ENCODE results near the gene SETDB1.
"Not testable (repeated sequence)": the region's sequence is repeated elsewhere in the genome, so short reads cannot be mapped to it uniquely, and the experiment has no call there.

SETDB1 gene

GRCh38 chr1:150928286-150928685, 2.1 kb downstream of the SETDB1 start:
- peak; percentile 10 for DNase-seq (ENCODE audit: low read depth)
- no peak overlapping the region for H3K4me3 ChIP-seq (ENCODE audit: control insufficient read depth, low read depth, low read length)
- no peak for TF ChIP-seq CTCF (conservative IDR thresholded peaks at IDR 0.05; ENCODE audit: control insufficient read depth, insufficient read depth, low read depth, low read length)

GRCh38 chr1:150928775-150929174, 2.6 kb downstream of the SETDB1 start:
- not testable (repeated sequence) for DNase-seq (ENCODE audit: low read depth); H3K4me3 ChIP-seq (ENCODE audit: control insufficient read depth, low read depth, low read length)

GRCh38 chr1:150931773-150932172, 5.6 kb downstream of the SETDB1 start:
- no peak for TF ChIP-seq CTCF (conservative IDR thresholded peaks at IDR 0.05; ENCODE audit: control insufficient read depth, insufficient read depth, low read depth, low read length)
- peak; percentile 38 for DNase-seq (ENCODE audit: low read depth)
- no peak overlapping the region for H3K4me3 ChIP-seq (ENCODE audit: control insufficient read depth, low read depth, low read length)

GRCh38 chr1:150944856-150945255, 18.7 kb downstream of the SETDB1 start:
- H3K4me3 ChIP-seq (ENCODE audit: control insufficient read depth, low read depth, low read length): no peak overlapping the region
- TF ChIP-seq CTCF (conservative IDR thresholded peaks at IDR 0.05; ENCODE audit: control insufficient read depth, insufficient read depth, low read depth, low read length): no peak
- DNase-seq (ENCODE audit: low read depth): no peak

GRCh38 chr1:150954708-150955107, 28.5 kb downstream of the SETDB1 start:
- no peak for TF ChIP-seq CTCF (conservative IDR thresholded peaks at IDR 0.05; ENCODE audit: control insufficient read depth, insufficient read depth, low read depth, low read length)
- DNase-seq (ENCODE audit: low read depth): no peak
- H3K4me3 ChIP-seq (ENCODE audit: control insufficient read depth, low read depth, low read length): no peak overlapping the region

- no peak for TF ChIP-seq CTCF (conservative IDR thresholded peaks at IDR 0.05; ENCODE audit: control insufficient read depth, insufficient read depth, low read depth, low read length)
- H3K4me3 ChIP-seq (ENCODE audit: control insufficient read depth, low read depth, low read length): no peak overlapping the region
Measured at GRCh38 chr1:150955280-150955679, 29.1 kb downstream of the SETDB1 start.

GRCh38 chr1:150957666-150958065, 31.5 kb downstream of the SETDB1 start:
- TF ChIP-seq CTCF (conservative IDR thresholded peaks at IDR 0.05; ENCODE audit: control insufficient read depth, insufficient read depth, low read depth, low read length): no peak
- no peak overlapping the region for H3K4me3 ChIP-seq (ENCODE audit: control insufficient read depth, low read depth, low read length)
- DNase-seq (ENCODE audit: low read depth): no peak

More at GRCh38 chr1:150955280-150955679, 29.1 kb downstream of the SETDB1 start:
- no peak for DNase-seq (ENCODE audit: low read depth)
